Stimulated activated CD4-positive, alpha-beta T cell treated with anti-CD3 and anti-CD28 coated beads, Interleukin-1b, Interleukin-23, amount 100 ng/mL, for 1 hour (primary cell): ENCODE measurements around the gene ANKRD23.

Experiments
- DNase-seq, 2 donors: peaks; one replicate each; pipeline ENCODE4 v3.0.0-alpha.2; 2020; ENCODE audit warnings: low read depth in 2 of 2

Gene ANKRD23

GRCh38 chr2:96838345-96839292, 5.2 kb downstream of the ANKRD23 start:
- DNase-seq: no peak

GRCh38 chr2:96837575-96837974, 6.2 kb downstream of the ANKRD23 start:
- no peak for DNase-seq

GRCh38 chr2:96835830-96836229, 8.0 kb downstream of the ANKRD23 start:
- no peak for DNase-seq

GRCh38 chr2:96832754-96833507, 10.9 kb downstream of the ANKRD23 start:
- DNase-seq: no peak

- no peak for DNase-seq
Measured at GRCh38 chr2:96832408-96832753, 11.4 kb downstream of the ANKRD23 start.

- no peak for DNase-seq
Measured at GRCh38 chr2:96831679-96832078, 12.1 kb downstream of the ANKRD23 start.

- no peak for DNase-seq
Measured at GRCh38 chr2:96830044-96830562, 13.7 kb downstream of the ANKRD23 start.

GRCh38 chr2:96828874-96829273, 14.9 kb downstream of the ANKRD23 start:
- DNase-seq: no peak

GRCh38 chr2:96828436-96828835, 15.4 kb downstream of the ANKRD23 start:
- no peak for DNase-seq

- no peak for DNase-seq
Measured at GRCh38 chr2:96826546-96827278, 17.1 kb downstream of the ANKRD23 start.

- no peak for DNase-seq
Measured at GRCh38 chr2:96825057-96825456, 18.8 kb downstream of the ANKRD23 start.

GRCh38 chr2:96824079-96824870, 19.5 kb downstream of the ANKRD23 start:
- DNase-seq: no peak

- DNase-seq: no peak
Measured at GRCh38 chr2:96823198-96823597, 20.6 kb downstream of the ANKRD23 start.

GRCh38 chr2:96822786-96823185, 21.0 kb downstream of the ANKRD23 start:
- no peak for DNase-seq

- DNase-seq: no peak
Measured at GRCh38 chr2:96821113-96821675, 22.6 kb downstream of the ANKRD23 start.

- no peak for DNase-seq
Measured at GRCh38 chr2:96819876-96820511, 23.8 kb downstream of the ANKRD23 start.

- no peak for DNase-seq
Measured at GRCh38 chr2:96819128-96819875, 24.5 kb downstream of the ANKRD23 start.

- DNase-seq: no peak
Measured at GRCh38 chr2:96817882-96818281, 25.9 kb downstream of the ANKRD23 start.

GRCh38 chr2:96816836-96817702, 26.8 kb downstream of the ANKRD23 start:
- no peak for DNase-seq
